Sigmoid colon (tissue), 7 donors: ENCODE measurements around the gene CHCHD6. TPM values are rescaled to one million over a fixed set of nuclear protein-coding genes. Genes with fewer than 3 reads are reported as not detected.

ENCODE experiments used
- DNase-seq: peaks from one replicate; pipeline ENCODE4 v3.0.0-alpha.2; 2019
- H3K27ac ChIP-seq, 4 donors: fragments of 200-600 bp; sonication (generic); one replicate each; pipeline ENCODE4 v1.5.1; 2016 to 2019; ENCODE audit warnings: mild to moderate bottlenecking in 1 of 4
- H3K27me3 ChIP-seq, 3 donors: fragments of 200-600 bp; sonication (generic); one replicate each; pipeline ENCODE4 v1.5.1; 2019; ENCODE audit warnings: mild to moderate bottlenecking in 1 of 3
- H3K36me3 ChIP-seq, 4 donors: fragments of 200-600 bp; sonication (generic); one replicate each; pipeline ENCODE4 v1.5.1; 2016 to 2019
- H3K4me1 ChIP-seq, 4 donors: fragments of 200-600 bp; sonication (generic); one replicate each; pipeline ENCODE4 v1.5.1; 2017 to 2019
- H3K4me3 ChIP-seq, 4 donors: fragments of 200-600 bp; sonication (generic); one replicate each; pipeline ENCODE4 v1.5.1; 2017 to 2019; ENCODE audit warnings: mild to moderate bottlenecking in 2 of 4, moderate library complexity in 1 of 4
- H3K9me3 ChIP-seq, 4 donors: fragments of 200-600 bp in 3 of 4; sonication (generic) in 3 of 4; one replicate each; pipeline versions ENCODE4 v1.5.1 to v1.6.1; 2013 to 2019
- CTCF ChIP-seq, 4 experiments: fragments of 450-650 bp in 3 of 4; fragments of 200-600 bp in 1 of 4; IDR thresholded peaks; one replicate each; pipeline ENCODE4 v1.5.1; 2016 to 2019; ENCODE audit warnings: antibody characterized with exemption in 4 of 4, mild to moderate bottlenecking in 3 of 4, moderate library complexity in 2 of 4
- EP300 ChIP-seq, 4 donors: sonication (generic); formaldehyde crosslinking; IDR thresholded peaks; one replicate each; pipeline ENCODE4 v1.6.1; 2017; ENCODE audit warnings: antibody characterized with exemption in 4 of 4
- POLR2A ChIP-seq, 2 donors: fragments of 450-650 bp; IDR thresholded peaks; one replicate each; pipeline ENCODE4 v1.6.1; 2016; ENCODE audit warnings: antibody characterized with exemption in 2 of 2, mild to moderate bottlenecking in 2 of 2, moderate library complexity in 2 of 2
- POLR2AphosphoS5 ChIP-seq, 4 donors: sonication (generic); formaldehyde crosslinking; IDR thresholded peaks; one replicate each; pipeline ENCODE4 v1.6.1; 2017; ENCODE audit warnings: antibody characterized with exemption in 4 of 4
- WGBS, 2 donors: extraction: QIAGEN DNeasy Blood & Tissue Kit; methylation state at CpG; one replicate each; pipeline ENCODE4 v1.1.7; 2013; 5-methylcytosine and 5-hydroxymethylcytosine counted together
- intact Hi-C: fragments of 100-400 bp; cut with DNase I; formaldehyde crosslinking; loops from one replicate; pipeline ENCODE4 v1.15.1; 2023
- polyA plus RNA-seq, 3 donors: library from polyadenylated mRNA; stranded (reverse); fragments of 200-250 nt; gene quantifications; one replicate each; pipeline ENCODE4 v1.2.3, GENCODE V29; 2013
- total RNA-seq, 4 donors: library from RNA; depleted of rRNA; stranded (reverse); fragments of >200 nt; gene quantifications; one replicate each; pipeline ENCODE4 v1.1.0, GENCODE V29; 2016
- donor health status: healthy with polysubstance abuse.
- donor health status: Bipolar disorder and iron deficiency.
- donor health status: healthy.

Gene CHCHD6
- total and polyA plus RNA-seq, 7 donors, result 8.0 to 20.9 (median 14.4) TPM

- intact Hi-C loops, result no loop called here
- peak; percentile 68 for DNase-seq
- TF ChIP-seq CTCF (IDR thresholded peaks at IDR 0.05) (no peak), EP300 (IDR thresholded peaks at IDR 0.05) (no peak), POLR2AphosphoS5 (IDR thresholded peaks at IDR 0.05) (no peak), POLR2A (IDR thresholded peaks at IDR 0.05) (no peak)
These were observed 257.9 kb downstream of the CHCHD6 start for GRCh38 chr3:126961791-126962461.

GRCh38 chr3:126962756-126963155, 258.7 kb downstream of the CHCHD6 start:
- intact Hi-C loops, result no loop called here

More at GRCh38 chr3:126961791-126962461, 257.9 kb downstream of the CHCHD6 start:
- Histone ChIP-seq H3K27me3 (peaks cover 0 to 6% (median 0%) of the 10 kb centered on the region in 3 donors), H3K36me3 (no peaks in the 10 kb centered on the region), H3K4me1 (peaks cover 0 to 11% (median 2%) of the 10 kb centered on the region in 4 donors), H3K4me3 (no peak overlapping the region), H3K27ac (peak overlapping the region in 1 of 4 donors; percentile 20), H3K9me3 (no peaks in the 10 kb centered on the region)
- 81 to 82% methylated on average over 11 of the region's 11 CpGs for WGBS, 2 donors

GRCh38 chr3:126963261-126964190, 259.5 kb downstream of the CHCHD6 start:
- 80 to 88% methylated on average over 7 of the region's 7 CpGs for WGBS, 2 donors
- no peaks in the 10 kb centered on the region for H3K9me3 ChIP-seq
- peaks cover 0 to 11% (median 2%) of the 10 kb centered on the region in 4 donors for H3K4me1 ChIP-seq
- DNase-seq, result peak; percentile 47
- H3K27ac ChIP-seq, result no peak overlapping the region
- intact Hi-C loops, result no loop called here
- peaks cover 0 to 6% (median 0%) of the 10 kb centered on the region in 3 donors for H3K27me3 ChIP-seq
- no peak for TF ChIP-seq POLR2A (IDR thresholded peaks at IDR 0.05)
- TF ChIP-seq EP300 (IDR thresholded peaks at IDR 0.05), result no peak
- no peak for TF ChIP-seq POLR2AphosphoS5 (IDR thresholded peaks at IDR 0.05)
- no peak for TF ChIP-seq CTCF (IDR thresholded peaks at IDR 0.05)
- no peak overlapping the region for H3K4me3 ChIP-seq
- no peaks in the 10 kb centered on the region for H3K36me3 ChIP-seq

More at GRCh38 chr3:126962756-126963155, 258.7 kb downstream of the CHCHD6 start:
- Histone ChIP-seq H3K9me3 (no peaks in the 10 kb centered on the region), H3K27ac (no peak overlapping the region), H3K36me3 (no peaks in the 10 kb centered on the region), H3K4me3 (no peak overlapping the region), H3K4me1 (peaks cover 0 to 11% (median 2%) of the 10 kb centered on the region in 4 donors), H3K27me3 (peaks cover 0 to 6% (median 0%) of the 10 kb centered on the region in 3 donors)
- WGBS, 2 donors, result 93 to 96% methylated on average over 8 of the region's 8 CpGs
- DNase-seq, result peak; percentile 52
- no peak for TF ChIP-seq POLR2AphosphoS5 (IDR thresholded peaks at IDR 0.05)
- TF ChIP-seq CTCF (IDR thresholded peaks at IDR 0.05), result no peak
- TF ChIP-seq EP300 (IDR thresholded peaks at IDR 0.05), result no peak
- TF ChIP-seq POLR2A (IDR thresholded peaks at IDR 0.05), result no peak

- DNase-seq, result peak; percentile 33
- peaks cover 0 to 6% (median 0%) of the 10 kb centered on the region in 3 donors for H3K27me3 ChIP-seq
- no peak for TF ChIP-seq CTCF (IDR thresholded peaks at IDR 0.05)
- no peak for TF ChIP-seq POLR2AphosphoS5 (IDR thresholded peaks at IDR 0.05)
- no peak for TF ChIP-seq EP300 (IDR thresholded peaks at IDR 0.05)
- no peak for TF ChIP-seq POLR2A (IDR thresholded peaks at IDR 0.05)
- no peaks in the 10 kb centered on the region for H3K36me3 ChIP-seq
- no peak overlapping the region for H3K4me3 ChIP-seq
- intact Hi-C loops, result no loop called here
- H3K4me1 ChIP-seq, result peaks cover 0 to 11% (median 2%) of the 10 kb centered on the region in 4 donors
- H3K27ac ChIP-seq, result no peak overlapping the region
- no peaks in the 10 kb centered on the region for H3K9me3 ChIP-seq
- 87 to 89% methylated on average over 7 of the region's 7 CpGs for WGBS, 2 donors
These were observed 260.2 kb downstream of the CHCHD6 start for GRCh38 chr3:126964261-126964660.
